GM19351 (cell line): ENCODE measurements around the gene SENP6.
"Not testable (repeated sequence)": the region's sequence is repeated elsewhere in the genome, so short reads cannot be mapped to it uniquely, and the experiment has no call there.

Experiments
- ATAC-seq: cut with Tn5 transposase; IDR thresholded peaks from one replicate; pipeline ENCODE4 v1.9.1; 2021; ENCODE audit warnings: mild to moderate bottlenecking, moderate library complexity; ENCODE audit not compliant: unreplicated experiment

The SENP6 gene, protein sequence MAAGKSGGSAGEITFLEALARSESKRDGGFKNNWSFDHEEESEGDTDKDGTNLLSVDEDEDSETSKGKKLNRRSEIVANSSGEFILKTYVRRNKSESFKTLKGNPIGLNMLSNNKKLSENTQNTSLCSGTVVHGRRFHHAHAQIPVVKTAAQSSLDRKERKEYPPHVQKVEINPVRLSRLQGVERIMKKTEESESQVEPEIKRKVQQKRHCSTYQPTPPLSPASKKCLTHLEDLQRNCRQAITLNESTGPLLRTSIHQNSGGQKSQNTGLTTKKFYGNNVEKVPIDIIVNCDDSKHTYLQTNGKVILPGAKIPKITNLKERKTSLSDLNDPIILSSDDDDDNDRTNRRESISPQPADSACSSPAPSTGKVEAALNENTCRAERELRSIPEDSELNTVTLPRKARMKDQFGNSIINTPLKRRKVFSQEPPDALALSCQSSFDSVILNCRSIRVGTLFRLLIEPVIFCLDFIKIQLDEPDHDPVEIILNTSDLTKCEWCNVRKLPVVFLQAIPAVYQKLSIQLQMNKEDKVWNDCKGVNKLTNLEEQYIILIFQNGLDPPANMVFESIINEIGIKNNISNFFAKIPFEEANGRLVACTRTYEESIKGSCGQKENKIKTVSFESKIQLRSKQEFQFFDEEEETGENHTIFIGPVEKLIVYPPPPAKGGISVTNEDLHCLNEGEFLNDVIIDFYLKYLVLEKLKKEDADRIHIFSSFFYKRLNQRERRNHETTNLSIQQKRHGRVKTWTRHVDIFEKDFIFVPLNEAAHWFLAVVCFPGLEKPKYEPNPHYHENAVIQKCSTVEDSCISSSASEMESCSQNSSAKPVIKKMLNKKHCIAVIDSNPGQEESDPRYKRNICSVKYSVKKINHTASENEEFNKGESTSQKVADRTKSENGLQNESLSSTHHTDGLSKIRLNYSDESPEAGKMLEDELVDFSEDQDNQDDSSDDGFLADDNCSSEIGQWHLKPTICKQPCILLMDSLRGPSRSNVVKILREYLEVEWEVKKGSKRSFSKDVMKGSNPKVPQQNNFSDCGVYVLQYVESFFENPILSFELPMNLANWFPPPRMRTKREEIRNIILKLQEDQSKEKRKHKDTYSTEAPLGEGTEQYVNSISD

DNA sequence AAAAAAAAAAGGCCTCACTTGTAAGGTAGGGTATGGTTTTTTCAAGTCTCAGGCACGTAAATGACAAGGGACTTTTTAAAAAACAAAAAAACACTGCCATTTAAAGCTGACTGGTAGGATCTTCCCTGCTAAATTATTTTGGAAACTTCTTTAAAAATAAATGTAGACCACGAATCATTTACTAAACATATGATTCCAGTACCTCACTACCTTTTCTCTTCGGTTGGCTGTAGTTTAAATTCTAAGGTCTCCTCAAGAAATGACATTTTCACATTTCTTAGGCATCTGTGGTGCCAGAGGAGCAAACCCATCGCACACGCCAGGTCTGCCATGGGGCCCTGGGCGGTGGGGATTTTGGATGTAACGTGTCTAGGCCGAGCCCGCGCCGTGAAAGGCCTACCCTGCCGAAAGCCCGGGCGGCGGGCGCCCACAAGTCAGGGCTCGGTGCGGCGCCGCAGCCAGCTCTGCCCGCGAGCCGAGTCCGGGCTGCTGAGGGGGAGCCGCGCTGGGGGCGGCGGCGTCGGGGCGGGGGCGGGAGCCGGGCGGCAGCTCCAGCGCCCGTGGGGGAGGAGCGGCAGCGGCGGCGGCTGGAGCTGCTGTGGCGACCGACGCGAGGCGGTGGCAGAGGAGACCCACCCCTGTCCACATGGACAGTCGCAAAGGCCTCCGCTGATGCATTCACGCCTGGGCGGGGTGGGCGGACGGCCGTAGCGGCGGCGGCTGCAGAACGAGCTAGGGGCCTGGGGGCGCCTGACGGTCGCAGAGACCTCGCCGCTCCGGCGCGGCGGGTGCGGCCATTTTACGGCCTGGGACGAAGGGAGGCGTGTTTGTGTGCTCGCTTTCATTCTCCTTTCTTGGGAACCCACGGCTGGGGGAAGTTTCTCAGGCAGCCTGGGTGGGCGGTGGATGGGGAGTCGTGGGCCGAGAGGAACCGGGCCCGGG is at the start of gene SENP6:
Gene SENP6 (plus strand): TSS at position 577 of the 942 bp plus-strand sequence. CDS start 645 bp downstream, outside the sequence.
- peak; percentile 64 for ATAC-seq

DNA sequence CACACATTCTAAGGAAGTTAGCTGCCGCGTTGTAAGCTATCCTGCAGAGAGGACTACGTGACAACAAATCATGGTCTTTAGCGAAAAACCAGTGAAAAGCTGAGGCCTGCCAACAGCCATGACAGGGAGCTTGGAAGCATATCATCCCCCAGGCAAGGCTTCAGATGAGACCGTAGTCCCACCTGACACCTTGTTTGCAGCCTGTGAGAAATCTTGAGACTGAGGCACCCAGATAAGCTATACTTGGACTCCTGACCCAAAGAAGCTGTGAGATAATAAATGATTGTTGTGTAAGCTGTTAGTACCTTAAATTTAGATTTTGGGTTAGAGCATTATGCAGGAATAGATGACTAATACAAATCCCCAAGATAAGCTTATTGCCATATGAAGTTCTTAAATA is 45.4 kb upstream of the SENP6 start:
- no peak for ATAC-seq

DNA sequence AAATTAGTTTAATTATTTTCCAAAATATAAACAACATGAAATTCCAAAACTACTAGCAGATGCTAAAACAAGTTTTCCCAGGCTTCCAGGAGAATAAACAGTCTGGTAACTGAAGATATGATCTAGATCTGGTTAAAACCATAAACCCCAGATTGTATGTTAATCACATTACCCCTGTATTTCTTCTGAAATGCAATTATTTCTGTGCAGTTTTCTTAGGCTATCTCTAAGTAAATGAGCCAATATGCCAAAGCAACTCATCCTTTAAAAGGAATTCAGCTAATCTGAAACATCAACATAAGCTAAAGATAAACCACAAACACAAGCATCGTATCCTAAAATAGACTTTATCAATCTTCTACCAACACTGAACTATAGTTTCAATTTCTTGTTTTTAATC is 44.6 kb upstream of the SENP6 start:
- ATAC-seq, result no peak

DNA sequence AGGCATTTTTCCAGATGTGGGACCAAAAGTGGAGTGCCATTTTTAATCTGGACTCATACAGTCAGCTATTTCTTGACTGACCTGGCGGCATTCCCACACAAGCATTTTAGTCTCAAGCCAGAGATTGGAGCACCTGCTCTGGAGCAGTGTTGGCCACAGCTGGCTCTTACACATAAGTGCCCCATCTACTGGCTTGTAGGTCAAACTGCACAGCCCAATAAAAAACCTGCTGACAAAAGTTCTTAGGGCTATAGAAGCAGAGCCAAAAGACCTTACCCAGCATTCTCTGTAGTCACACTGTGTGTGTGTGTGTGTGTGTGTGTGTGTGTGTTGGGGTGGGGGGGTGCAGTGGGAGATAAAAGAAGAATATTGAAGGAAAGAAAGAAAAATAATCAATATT is 38.6 kb upstream of the SENP6 start:
- peak; percentile 97 for ATAC-seq

DNA sequence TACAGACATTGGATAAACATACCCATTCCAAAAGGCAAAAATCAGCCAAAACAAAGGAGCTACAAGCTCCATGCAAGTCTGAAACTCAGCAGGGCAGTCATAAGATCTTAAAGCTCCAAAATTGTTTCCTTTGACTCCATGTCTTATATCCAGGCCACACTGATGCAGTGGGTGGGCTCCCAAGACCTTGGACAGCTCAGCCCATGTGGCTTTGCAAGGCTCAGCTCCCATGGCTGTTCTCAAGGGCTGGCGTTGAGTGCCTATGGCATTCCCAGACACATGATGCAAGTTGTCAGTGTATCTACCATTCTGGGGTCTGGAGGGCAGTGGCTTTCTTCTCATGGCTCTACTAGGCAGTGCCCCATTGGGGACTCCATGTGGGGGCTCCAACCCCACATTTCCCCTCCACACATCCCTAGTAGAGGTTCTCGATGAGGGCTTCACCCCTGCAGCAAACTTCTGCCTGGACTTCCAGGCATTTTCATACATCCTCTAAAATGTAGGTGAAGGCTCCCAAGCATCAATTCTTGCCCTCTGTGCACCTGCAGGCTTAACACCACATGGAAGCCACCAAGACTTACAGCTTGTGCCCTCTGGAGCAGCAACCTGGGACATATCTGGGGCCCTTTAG is 35.4 kb upstream of the SENP6 start:
- no peak for ATAC-seq

DNA sequence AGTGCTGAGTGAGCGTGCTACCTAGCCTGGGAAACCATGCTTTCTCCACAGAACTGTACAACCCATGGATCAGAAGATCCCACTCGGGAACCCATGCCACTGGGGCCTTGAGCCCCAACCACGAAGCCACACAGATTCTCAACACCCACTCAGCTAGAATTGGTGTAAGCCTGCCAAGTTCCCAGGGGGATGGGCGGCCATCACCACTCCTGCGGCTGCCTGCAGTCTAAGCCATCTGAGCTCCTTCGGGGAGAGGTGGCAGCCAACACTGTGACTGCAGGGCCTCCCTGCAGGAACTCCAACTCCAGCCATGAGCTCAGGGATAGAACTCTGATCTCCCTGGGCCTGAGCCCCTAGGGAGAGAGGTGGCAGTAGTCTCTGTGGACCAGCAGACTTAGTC is 33.6 kb upstream of the SENP6 start:
- no peak for ATAC-seq

DNA sequence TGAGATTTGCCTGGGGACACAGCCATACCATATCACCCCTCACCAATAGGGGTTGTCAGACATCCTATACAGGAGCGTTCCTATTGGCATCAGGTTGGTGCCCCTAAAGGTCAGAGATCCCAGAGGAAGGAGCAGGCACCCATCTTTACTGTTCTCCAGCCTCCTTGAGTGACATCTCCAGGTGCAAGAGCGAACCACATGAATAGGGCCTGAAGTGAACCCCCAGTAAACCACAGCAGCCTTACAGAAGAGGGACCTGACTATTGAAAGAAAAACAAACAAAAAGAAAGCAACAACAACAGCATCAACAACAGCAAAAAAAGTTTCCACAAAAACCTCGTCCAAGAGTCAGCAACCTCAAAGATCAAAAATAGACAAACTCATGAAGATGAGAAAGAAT is 32.7 kb upstream of the SENP6 start:
- ATAC-seq, result no peak

DNA sequence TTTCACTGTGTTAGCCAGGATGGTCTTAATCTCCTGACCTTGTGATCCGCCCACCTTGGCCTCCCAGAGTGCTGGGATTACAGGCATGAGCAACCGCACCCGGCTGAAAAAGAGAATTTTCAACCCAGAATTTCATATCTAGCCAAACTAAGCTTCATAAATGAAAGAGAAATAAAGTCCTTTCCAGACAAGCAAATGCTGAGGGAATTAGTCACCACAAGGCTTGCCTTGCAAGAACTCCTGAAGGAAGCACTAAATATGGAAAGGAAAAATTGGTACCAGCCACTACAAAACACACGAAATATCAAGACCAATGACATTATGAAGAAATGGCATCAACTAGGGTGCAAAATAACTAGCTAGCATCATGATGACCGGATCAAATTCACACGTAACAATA is 31.0 kb upstream of the SENP6 start:
- ATAC-seq, result not testable (repeated sequence)

DNA sequence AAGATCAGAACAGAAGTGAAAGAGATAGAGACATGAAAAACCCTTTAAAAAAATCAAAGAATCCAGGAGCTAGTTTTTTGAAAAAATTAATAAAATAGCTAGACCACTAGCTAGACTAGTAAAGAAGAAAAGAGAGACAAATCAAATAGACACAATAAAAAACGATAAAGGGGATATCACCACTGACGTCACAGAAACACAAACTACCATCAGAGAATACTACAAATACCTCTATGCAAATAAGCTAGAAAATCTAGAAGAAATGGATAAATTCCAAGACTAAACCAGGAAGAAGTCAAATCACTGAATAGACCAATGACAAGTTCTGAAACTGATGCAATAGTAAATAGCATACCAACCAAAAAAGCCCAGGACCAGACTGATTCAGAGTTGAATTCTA is 29.6 kb upstream of the SENP6 start:
- no peak for ATAC-seq

DNA sequence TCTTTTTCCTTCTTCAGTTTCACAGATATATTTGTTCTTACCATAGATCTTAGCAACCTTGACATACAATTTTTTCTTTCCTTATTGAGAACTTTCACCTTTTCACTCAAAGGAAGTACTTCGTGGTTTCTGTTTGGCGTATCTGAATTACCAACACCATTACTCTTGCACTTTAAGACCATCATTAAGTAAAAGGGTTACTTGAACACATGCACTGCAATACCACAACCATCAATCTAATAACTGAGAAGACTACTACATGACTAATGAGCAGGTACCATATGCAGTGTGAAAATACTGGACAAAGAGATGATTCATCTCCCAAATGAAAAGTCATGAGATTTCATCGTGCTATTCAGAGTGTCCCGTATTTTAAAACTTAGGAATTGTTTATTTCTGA is 21.7 kb upstream of the SENP6 start:
- peak; percentile 96 for ATAC-seq

DNA sequence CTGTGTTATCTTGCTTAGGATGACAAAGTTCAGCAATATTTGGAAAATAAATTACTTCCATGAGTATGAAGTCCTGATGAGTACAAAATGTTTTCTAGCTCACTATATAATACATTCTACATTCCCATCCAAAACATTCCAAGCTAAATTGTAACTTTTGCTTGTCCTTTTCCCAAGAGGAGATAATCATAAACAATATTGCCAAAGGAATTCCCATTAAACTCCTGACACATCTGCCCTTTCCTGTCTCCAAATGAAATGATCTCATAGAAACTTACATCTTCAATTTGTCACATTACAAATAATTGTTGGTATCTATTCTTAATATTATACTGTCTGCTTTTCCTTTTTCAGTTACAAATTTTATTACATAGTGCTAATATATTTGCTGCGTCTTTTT is 20.4 kb upstream of the SENP6 start:
- no peak for ATAC-seq

DNA sequence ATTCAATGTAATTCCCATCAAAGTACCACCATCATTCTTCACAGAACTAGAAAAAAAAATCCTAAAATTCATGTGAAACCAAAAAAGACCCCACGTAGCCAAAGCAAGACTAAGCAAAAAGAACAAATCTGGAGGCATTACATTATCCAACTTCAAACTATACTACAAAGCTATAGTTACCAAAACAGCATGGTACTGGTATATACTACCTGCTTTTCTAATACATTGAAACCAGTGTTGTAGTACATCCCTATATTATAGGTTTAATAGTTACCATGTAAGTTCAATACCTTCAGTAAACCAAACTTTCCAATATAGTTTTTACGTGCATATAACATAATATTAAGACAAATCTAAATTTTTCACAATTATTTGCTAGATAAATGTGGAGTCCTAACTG is 17.1 kb upstream of the SENP6 start:
- ATAC-seq, result not testable (repeated sequence)

DNA sequence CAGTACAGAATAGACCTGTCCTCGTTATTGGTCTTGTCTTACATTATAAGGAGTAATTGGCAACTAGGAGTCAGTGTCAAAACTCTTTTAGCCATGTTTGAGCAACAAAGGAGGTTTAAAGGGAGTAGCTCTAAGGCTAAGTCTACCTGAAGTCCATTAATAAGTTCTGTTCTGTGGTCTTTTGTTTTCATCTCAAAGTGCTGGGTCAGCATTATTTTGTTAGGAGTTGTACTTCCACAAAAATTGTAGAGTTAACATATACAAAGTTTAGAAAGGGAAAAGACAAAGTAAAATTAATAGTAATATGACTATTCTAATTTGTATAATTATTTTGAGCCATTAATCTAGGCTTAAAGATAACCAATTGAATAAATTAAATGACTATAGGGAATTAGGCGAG is 12.7 kb upstream of the SENP6 start:
- ATAC-seq, result no peak

DNA sequence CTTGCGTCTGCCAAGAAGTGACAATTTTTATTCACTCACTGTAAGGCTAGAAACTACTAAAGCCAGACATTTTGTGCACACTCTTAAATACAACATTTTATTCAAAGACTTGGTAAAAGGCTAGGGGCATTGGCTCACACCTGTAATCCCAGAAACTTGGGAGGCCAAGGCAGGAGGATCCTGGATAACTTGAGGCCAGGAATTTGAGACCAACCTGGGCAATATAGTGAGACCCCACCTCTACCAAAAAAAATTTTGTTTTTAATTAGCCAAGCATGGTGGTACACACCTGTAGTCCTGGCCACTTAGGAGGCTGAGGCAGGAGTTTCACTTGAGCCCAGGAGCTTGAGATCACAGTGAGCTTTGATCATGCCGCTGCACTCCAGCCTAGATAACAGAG is 11.3 kb upstream of the SENP6 start:
- no peak for ATAC-seq

DNA sequence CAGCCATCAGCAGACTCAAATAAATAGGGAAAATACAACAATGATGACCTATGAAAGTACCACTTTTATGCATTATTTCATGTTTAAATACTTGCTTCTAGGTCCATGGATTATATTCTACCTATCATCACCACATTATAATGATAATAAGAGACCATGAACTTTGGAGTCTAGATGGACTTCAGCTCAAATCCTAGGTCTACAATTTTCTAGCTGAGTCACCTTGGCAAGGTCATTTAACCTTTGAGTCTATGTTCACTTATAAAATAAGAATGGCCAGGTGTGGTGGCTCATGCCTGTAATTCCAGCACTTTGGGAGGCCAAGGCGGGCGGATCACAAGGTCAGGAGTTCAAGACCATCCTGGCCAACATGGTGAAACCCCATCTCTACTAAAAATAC is 5.3 kb upstream of the SENP6 start:
- not testable (repeated sequence) for ATAC-seq

DNA sequence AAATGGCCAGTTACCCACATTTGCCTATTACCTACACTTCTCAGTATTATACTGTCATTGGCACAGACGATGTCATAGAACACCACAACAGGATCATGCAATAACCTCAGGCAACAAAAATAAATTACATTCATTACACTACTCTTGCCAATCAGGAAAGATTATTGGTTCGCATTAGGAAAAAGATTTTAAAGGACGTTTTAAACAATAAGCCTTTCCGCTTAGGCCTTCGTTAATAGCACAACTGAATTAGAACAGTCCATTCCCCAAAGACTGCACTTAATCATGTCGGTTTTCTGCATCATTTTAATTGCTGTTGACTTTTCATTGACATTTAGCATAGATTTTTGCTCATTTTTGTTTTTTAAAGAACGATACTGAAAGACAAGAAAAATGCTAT is 912 bp upstream of the SENP6 start:
- ATAC-seq, result no peak

DNA sequence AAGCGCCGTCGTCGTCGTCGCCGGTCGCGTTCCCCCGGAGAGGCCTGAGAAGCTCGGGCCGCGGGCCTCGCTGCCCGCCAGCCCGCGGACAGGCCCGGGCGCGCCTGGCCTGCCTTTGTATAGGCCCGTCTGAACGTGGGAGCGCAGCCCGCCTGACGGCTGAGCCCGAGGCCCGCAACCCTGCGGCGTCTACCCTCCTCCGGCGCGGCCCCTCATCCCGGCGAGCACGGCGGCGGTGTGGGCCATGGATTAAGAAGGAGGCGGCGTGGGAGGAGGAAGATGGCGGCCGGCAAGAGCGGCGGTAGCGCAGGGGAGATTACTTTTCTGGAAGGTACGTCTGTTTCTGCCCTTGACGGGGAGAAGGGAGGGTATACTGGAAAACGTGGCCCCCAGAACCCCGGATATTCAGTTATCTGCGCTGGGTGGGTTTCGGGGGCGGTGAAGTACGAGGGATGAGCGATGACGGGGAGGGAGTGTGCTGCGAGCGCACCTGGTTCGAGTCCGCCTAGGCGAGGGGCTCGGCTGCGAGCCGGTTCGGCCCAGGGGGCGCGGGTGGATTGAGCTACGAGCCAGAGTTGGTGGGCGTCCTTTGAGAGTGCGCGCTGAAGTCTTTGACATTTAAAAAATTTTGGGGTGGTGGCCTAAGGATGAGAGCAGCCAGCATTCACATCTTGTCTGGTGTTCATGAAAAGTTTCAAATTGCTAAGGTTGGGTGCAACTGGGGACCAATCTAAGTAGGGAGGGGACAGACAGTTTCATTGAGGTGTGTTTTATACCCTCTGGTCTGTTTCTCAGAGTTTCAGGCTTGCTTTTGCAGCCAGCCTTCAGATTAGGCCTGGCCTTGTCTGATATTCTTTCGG is 796 bp downstream of the SENP6 start:
- ATAC-seq, result peak; percentile 34

DNA sequence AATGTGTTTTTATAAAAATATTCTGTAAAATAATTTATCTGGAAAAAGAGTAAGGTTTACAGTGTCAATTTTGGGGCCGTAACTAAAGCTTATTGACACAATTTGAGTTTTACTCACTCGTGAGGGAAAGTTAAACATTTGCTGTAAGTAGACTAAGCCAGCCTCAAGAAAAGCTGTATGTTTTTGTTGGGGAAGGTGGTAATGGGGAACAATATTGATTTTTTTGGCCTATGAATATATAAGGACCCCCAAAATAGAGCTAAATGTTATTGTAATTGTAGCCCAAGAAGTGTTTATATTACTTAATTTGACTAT is 1.4 kb downstream of the SENP6 start:
- ATAC-seq, result no peak

DNA sequence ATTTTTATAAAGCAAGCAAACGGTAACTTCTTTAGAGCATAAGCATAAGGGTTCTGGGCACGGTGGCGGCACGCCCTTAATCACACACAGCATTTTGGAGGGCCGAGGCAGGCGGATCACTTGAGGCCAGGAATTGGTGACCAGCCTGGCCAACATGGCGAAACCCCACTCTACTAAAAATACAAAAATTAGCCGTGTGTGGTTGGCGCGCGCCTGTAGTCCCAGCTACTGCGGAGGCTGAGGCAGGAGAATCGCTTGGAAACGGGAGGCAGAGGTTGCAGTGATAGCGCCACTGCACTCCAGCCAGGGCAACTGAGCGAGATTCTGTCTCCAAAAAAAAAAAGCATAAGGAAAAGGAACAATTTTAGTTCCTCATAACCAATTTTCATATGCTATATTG is 2.6 kb downstream of the SENP6 start:
- no peak for ATAC-seq
